Embryonic facial prominence (tissue), 1 donor: ENCODE measurements around the gene PLPP3.

Experiments
- DNase-seq: peaks from one replicate; pipeline ENCODE4 v3.0.0-alpha.2; 2016; ENCODE audit errors: extremely low spot score

Gene PLPP3

GRCh38 chr1:56522680-56523079, 56.7 kb downstream of the PLPP3 start:
- no peak for DNase-seq

GRCh38 chr1:56520016-56520601, 59.3 kb downstream of the PLPP3 start:
- no peak for DNase-seq

DNA sequence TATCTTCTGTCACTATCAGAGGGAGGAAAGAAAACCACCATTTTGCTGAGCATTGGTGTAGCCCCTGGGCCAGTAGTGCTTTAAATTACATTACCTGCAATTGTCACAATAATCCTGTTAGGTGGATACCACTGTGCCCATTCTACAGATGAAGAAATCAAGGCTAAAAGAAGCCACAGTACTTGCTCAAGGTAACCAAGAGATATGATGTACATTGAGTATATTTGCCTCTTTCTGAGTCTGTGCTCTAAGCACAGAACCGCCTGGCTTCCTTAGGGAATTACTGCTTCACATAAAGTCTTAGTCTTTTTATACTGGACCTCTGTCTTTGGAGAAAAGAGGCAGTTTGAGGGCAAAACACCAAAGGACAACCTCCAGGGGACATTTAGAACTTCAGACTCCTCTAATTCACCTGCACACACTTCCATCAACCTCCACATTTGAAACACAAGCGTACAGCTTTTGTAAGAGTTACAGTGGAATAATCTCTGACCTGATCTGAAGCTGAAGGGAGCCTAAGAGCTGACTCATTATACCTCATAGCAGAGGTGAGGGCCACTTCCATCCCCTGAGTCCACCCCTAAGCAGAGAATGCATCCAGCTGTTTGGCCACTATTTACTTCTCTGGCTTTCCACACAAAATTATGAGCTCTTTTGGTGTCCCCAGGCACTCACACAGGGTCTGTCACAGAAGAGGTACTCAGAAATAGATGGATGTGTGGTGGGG, 61.8 kb downstream of the PLPP3 start:
- no peak for DNase-seq

DNA sequence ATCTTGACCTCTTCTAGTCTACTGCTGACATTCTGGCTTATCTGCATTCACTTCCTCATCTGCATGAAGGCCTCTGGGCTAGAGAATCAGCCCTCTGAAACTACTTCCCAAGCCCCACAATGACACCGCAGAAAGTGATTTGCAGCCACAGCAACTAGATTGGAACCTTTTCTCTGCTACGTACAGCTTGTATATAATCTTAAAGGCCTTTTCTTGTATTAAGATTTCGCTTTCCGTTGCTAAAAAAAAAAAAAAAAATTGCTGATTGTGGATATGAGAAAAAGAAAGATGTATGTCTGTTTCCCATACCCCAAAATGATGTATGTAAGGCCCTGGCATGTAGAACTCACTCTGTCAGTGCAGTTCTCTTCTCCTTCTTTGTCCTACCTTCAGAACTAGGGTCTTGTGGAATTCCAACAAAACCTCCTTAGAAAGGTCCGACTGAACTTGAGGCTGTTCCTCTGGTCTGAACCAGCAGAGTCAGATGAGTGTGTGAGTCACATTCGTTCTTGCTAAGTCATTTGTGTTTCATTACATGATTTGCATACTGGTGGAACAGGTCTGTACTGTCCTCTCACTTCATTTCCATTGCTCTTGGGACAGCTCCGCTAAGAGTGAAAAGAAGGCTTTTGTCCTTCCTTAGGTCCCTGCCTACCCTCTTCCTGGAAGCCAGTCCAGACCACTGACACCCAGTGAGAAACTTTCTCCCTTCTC, 62.7 kb downstream of the PLPP3 start:
- no peak for DNase-seq

DNA sequence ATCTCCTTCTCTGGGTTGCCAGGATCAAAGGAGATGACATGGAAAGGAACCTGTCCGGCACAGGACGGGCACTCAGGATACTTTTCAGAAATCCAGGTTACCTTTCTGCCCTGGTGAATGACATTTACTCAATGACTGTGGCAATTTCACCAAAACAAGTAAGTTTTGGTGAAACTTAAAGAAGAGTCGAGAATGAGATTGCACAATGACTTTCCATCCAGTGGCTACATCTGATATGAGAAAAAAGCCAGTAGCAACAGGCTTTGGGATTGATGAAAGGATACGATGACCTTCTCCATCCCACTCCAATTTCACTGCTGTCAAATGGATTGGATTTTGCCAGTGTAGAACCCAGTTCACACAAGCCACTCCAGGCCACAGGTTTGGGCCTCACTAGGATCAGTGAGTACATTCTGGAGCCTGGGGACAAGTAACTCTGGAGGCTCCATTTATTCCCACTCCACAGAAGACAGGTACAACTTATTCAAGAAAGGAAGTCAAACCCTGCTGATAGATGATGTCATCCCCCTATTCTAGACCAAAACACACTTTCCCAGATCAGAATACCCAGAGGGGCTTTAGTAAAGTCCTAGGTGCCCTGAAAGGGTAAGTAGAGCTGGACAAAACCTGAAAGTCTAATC, 63.3 kb downstream of the PLPP3 start:
- DNase-seq: no peak

GRCh38 chr1:56512724-56513494, 66.5 kb downstream of the PLPP3 start:
- no peak for DNase-seq

- no peak for DNase-seq
These were observed 67.6 kb downstream of the PLPP3 start for GRCh38 chr1:56511766-56512165.

- no peak for DNase-seq
These were observed 68.0 kb downstream of the PLPP3 start for GRCh38 chr1:56511364-56511763.

DNA sequence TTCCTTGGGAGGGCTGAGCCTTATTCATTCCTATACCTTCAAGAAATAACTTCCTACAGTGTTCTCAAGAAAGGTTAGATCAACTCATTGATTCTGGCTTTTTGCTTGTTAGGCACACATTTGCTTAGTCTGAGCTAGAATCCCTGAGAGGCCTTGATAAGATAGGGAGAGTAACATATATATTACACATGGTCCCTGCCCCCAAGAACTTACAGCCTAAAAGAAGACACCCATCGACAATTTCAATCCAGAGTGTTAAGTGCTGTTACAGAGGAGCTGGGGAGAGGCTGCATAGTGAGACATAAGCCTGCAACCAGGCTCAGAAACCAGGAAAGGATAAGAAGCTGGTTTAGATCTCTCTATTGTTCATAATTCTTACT, 68.7 kb downstream of the PLPP3 start:
- no peak for DNase-seq

- no peak for DNase-seq
These were observed 69.4 kb downstream of the PLPP3 start for GRCh38 chr1:56509713-56510641.

DNA sequence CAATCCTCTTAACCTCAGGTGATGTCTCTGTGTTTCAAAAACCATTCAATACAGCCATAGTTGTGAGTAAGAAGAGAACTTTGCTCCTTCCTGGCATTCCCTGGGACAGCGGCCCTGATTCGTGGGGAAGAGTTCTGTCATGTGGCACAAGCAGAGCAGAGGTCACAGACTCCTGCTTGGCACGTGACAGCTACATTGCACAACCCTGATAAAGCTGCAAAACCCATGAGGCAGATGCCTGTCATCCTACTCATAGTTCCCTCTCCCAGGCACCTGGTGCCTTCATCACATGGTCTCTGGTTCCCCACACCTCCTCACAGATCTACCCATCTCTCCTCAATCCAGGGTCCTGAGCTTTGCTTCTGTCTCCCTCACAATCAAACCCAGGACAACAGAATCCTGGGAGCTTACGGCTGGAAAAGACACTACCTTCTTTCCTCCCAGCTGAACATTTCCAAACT, 70.8 kb downstream of the PLPP3 start:
- DNase-seq: no peak

- DNase-seq: no peak
These were observed 71.3 kb downstream of the PLPP3 start for GRCh38 chr1:56507925-56508522.

GRCh38 chr1:56506951-56507491, 72.3 kb downstream of the PLPP3 start:
- no peak for DNase-seq

GRCh38 chr1:56505792-56506743, 73.3 kb downstream of the PLPP3 start:
- DNase-seq: no peak

GRCh38 chr1:56502700-56503245, 76.6 kb downstream of the PLPP3 start:
- DNase-seq: no peak

DNA sequence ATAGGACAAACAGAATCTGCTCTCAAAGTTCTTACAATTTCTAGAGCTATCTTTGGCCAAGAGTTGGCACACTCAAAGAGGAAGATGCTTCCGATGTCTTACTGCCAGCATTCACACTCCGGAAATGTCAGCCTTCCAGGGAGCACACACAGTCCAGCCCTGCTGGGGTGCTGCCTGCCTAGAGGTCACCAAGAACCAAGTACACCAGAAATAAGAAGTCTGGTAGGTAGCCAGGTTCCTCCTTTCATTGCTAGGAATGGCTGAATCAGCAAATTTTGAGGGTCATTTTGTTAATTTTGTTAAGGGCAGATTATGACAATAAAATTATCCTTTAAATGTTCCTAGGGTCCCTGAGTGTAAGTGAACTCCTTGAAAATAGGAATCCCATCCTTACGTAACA, 77.5 kb downstream of the PLPP3 start:
- DNase-seq: no peak

GRCh38 chr1:56501426-56501825, 77.9 kb downstream of the PLPP3 start:
- no peak for DNase-seq
